Ectodermal cell (in vitro differentiated cells): ENCODE measurements around the gene STPG4.

Experiments used
- H3K27ac ChIP-seq: 2 replicates; pipeline ENCODE4 v1.7.0; 2013; ENCODE audit warnings: mild to moderate bottlenecking, low read depth, low read length; ENCODE audit not compliant: insufficient read depth, poor library complexity, severe bottlenecking
- H3K27me3 ChIP-seq: 2 replicates; pipeline ENCODE4 v1.7.0; 2013; ENCODE audit warnings: mild to moderate bottlenecking, low read length; ENCODE audit not compliant: insufficient read depth, control insufficient read depth, poor library complexity, severe bottlenecking
- H3K36me3 ChIP-seq: one replicate; pipeline ENCODE4 v1.7.0; 2013; ENCODE audit warnings: low read length; ENCODE audit not compliant: control insufficient read depth, insufficient read depth
- H3K4me1 ChIP-seq: one replicate; pipeline ENCODE4 v1.7.0; 2013; ENCODE audit warnings: low read length; ENCODE audit not compliant: control insufficient read depth, insufficient read depth
- H3K4me3 ChIP-seq: 2 replicates; pipeline ENCODE4 v1.7.0; 2013; ENCODE audit warnings: low read depth, low read length, control low read depth; ENCODE audit not compliant: insufficient read depth
- H3K9me3 ChIP-seq: 2 replicates; pipeline ENCODE4 v1.7.0; 2013; ENCODE audit warnings: mild to moderate bottlenecking, low read length, moderate library complexity; ENCODE audit not compliant: control insufficient read depth
- WGBS, 2 experiments: methylation state at CpG; one replicate each; pipeline ENCODE4 v1.1.7; 2013; ENCODE audit warnings: missing lambda C conversion rate in 2 of 2; 5-methylcytosine and 5-hydroxymethylcytosine counted together

The STPG4 gene

DNA sequence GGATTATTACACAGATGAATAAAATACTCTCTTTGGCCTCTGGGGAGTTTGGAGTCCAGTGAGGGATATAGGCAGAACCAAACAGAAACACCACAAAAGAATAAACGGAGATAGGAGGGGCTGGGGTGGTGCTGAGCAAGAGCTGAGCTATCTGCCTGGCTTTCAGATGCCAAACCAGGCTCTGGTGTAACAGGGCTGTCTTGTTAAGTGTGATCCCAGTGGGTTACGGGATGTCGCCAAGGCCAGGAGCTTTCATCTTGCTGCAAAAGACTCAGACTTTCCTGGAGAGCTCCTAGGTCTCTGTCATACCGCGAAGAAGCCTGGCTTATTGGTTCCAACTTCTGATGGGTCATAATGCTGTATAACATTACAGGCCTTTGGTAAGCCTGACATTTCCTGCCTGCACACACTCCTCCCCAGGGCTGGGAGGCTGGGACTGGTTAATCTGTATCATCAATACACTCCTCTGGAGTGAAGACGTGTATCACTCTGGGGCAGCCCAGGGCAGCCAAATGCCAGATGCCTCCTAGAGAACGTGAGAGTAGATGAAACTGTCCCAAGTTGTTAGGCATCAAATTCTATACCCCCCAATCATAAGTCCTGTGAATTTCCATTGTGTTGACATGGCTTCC is 60.5 kb downstream of the STPG4 start:
- Histone ChIP-seq H3K27ac (no peak overlapping the region), H3K4me3 (no peak overlapping the region), H3K36me3 (no peaks in the 10 kb centered on the region), H3K4me1 (peaks cover 7% of the 10 kb centered on the region), H3K27me3 (no peaks in the 10 kb centered on the region), H3K9me3 (no peaks in the 10 kb centered on the region)
- 91 to 92% methylated on average over 7 of the region's 7 CpGs for WGBS, 2 experiments

DNA sequence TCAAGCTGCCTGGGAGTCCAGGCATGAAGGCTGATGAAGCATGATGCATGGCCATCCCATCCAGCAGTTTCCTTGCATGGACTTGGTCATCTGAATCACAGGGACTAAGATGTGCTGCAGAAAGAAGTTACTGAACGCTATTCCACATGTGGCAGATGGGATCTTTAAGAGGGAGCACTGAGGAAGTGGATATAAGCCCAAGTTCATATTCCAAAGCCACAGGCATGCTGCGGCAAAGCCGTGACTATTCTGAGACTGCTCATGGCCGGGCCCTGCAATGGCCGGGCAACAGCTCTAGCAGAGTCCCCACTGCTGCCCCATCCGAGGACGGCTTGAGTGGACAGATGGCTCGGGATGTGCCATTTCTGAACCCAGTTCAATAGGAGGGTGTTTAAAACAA is 61.5 kb downstream of the STPG4 start:
- Histone ChIP-seq H3K9me3 (no peaks in the 10 kb centered on the region), H3K27me3 (no peaks in the 10 kb centered on the region), H3K36me3 (no peaks in the 10 kb centered on the region), H3K27ac (no peak overlapping the region), H3K4me1 (peaks cover 11% of the 10 kb centered on the region), H3K4me3 (no peak overlapping the region)
- 96 to 98% methylated on average over 8 of the region's 8 CpGs for WGBS, 2 experiments

DNA sequence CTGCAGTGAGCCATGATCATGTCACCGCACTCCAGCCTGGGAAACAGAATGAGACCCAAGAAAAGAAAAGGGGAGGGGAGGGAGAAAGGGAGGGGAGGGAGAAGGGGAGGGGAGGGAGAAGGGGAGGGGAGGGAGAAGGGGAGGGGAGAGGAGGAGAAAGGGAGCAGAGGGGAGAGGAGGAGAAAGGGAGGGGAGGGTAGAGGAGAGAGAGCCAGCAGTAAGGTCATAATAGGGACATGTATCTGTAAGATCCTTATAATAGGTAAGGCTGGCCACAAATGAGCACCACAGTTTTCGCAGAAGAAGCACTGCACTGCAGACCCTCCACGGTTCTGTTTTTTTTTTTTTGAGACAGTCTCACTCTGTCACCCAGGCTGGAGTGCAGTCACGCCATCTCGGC is 62.6 kb downstream of the STPG4 start:
- H3K4me3 ChIP-seq: no peak overlapping the region
- no peak overlapping the region for H3K27ac ChIP-seq
- H3K27me3 ChIP-seq: no peaks in the 10 kb centered on the region
- 92 to 93% methylated on average over 5 of the region's 5 CpGs for WGBS, 2 experiments
- no peaks in the 10 kb centered on the region for H3K36me3 ChIP-seq
- H3K9me3 ChIP-seq: no peaks in the 10 kb centered on the region
- H3K4me1 ChIP-seq: peaks cover 11% of the 10 kb centered on the region

DNA sequence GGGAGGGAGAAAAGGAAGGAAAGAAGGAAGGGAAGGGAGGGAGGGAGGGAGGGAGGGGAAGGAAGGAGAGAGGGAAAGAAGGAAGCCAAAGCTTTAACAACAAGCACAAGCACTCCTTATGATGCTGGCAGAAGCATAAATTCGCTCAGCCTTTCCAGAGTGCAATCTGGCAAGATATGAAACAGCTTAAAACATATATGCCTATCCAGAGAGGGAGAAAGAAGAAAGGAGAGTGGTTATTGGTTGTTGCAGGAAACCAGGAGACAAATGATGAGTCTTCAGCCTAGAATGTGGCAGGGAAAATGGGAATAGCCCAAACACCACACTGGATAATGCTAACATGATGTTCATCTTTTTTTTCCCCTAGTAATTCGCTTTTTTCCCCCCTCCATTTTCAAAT is 64.0 kb downstream of the STPG4 start:
- H3K36me3 ChIP-seq: no peaks in the 10 kb centered on the region
- peaks cover 9% of the 10 kb centered on the region for H3K4me1 ChIP-seq
- WGBS, 2 experiments: 83 to 85% methylated on average over 2 of the region's 2 CpGs
- H3K27ac ChIP-seq: no peak overlapping the region
- H3K4me3 ChIP-seq: no peak overlapping the region
- H3K9me3 ChIP-seq: no peaks in the 10 kb centered on the region
- H3K27me3 ChIP-seq: no peaks in the 10 kb centered on the region

DNA sequence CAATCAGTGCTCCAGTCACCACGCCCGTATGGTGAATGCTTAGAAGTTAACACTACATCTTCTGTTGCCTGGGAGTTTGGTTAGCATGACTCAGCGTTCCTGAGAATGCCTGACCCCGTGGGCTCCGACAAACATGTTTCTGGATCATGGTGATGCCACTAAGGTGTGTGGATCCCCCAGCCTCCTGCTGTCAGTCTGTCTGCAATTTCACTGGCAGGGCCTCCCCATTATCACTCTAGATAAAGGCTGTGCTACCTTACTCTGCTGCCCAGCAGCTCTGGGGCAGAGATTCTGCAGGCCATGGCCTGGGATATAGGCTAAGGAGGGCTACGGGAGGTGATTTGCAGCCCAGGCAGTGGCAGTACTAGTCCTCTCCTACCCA is 66.0 kb downstream of the STPG4 start:
- Histone ChIP-seq H3K4me3 (no peak overlapping the region), H3K4me1 (peaks cover 18% of the 10 kb centered on the region), H3K9me3 (no peaks in the 10 kb centered on the region), H3K27me3 (no peaks in the 10 kb centered on the region), H3K36me3 (no peaks in the 10 kb centered on the region), H3K27ac (no peak overlapping the region)
- WGBS, 2 experiments: 90% methylated on average over 6 of the region's 6 CpGs

DNA sequence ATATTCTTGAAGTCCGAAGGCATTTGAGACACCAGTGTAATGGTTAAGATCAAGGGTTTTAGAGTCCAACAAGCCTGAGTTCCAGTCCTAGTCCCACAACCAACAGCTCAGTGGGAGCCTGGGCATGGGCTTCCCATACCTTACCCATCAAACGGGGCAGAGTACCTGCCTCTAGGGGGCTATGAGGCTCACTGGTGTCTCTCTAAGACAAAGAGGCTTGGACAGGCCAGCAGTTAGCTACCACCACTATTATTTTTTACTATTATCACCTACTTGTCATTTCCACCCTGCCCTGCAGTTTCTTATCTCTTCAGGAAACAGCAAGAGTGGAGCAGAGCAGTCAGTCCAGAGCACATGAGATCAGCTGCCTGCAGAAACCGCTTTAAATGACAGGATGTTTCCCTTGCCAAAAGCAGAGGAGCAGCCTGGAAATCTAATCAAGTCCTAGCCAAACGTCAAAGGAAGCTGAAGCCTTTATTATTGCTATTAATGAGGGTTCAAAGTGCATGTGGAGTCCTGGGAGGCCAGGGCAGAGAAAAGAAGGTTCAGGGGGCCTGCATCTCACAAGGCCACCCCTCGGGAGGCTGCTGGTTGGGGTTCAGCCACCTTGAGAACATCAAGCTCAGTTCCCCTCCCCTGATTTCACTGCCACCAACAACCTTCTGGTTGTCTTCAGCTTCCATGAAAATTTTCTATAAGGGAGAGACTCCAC is 66.6 kb downstream of the STPG4 start:
- peaks cover 18% of the 10 kb centered on the region for H3K4me1 ChIP-seq
- H3K36me3 ChIP-seq: no peaks in the 10 kb centered on the region
- H3K4me3 ChIP-seq: no peak overlapping the region
- H3K27ac ChIP-seq: no peak overlapping the region
- H3K27me3 ChIP-seq: no peaks in the 10 kb centered on the region
- WGBS, 2 experiments: 77 to 80% methylated on average over 5 of the region's 5 CpGs
- no peaks in the 10 kb centered on the region for H3K9me3 ChIP-seq

DNA sequence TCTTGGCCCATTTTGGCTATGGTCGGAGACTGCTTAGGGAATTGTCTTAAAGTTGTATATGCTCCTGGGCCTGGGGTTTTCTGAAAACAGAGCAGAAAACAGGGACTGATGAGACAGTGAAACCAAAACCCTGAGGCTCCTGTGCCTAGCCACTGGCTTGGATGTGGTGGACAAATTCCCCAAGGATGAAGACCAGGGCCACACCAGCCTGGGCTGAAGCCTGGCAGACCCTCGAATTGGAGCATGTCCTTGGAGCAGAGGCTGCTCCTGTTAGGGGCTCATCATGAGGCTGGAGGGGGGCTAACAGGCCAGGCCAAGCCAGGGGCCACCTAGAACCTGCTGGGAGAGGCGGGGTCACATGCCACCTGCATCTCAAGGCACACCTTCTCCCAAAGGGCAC is 68.1 kb downstream of the STPG4 start:
- no peaks in the 10 kb centered on the region for H3K36me3 ChIP-seq
- no peak overlapping the region for H3K4me3 ChIP-seq
- no peak overlapping the region for H3K27ac ChIP-seq
- peaks cover 18% of the 10 kb centered on the region for H3K4me1 ChIP-seq
- H3K9me3 ChIP-seq: no peaks in the 10 kb centered on the region
- WGBS, 2 experiments: 94 to 95% methylated on average over 3 of the region's 3 CpGs
- no peaks in the 10 kb centered on the region for H3K27me3 ChIP-seq

DNA sequence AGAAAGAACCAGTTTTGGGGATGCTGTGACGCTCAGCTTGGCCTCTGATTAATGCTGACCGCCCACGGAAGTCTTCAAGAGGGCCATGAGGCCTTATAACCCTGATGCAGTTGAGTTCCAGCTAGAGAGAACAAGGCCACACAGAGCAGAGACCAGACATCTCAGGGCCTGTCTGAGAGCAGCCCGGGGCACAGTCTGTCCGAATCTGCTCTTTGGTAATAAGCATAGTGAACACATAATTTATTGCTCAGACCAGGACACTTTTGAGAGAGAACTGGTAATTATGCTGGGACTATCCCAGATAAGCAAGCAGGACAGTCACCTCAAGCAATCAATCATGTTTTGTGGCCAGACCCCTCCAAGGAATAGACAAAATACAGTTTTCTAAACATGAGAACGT is 68.5 kb downstream of the STPG4 start:
- Histone ChIP-seq H3K27me3 (no peaks in the 10 kb centered on the region), H3K4me3 (no peak overlapping the region), H3K4me1 (peaks cover 18% of the 10 kb centered on the region), H3K9me3 (no peaks in the 10 kb centered on the region), H3K27ac (no peak overlapping the region), H3K36me3 (no peaks in the 10 kb centered on the region)
- 95 to 96% methylated on average over 6 of the region's 6 CpGs for WGBS, 2 experiments

DNA sequence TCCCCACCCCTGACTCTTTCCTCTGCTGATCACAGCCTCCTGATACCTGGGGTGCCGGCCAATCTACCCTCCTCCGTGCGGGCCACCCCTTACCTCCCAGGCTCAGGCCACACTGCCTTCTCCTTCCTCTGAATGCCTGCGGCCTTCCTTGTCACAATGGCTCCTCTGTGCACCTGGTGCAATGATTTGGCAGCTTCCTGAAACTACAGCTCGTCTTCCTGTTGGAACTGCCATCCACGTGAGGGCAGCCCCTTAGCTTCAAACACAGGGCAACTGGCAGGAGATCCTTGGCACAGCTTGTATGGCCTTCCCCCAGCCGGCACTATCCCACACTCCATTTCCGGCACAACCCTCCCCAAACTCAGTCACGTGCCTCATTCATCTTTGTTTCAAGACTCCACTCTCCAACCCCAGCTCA is 69.0 kb downstream of the STPG4 start:
- H3K27me3 ChIP-seq: no peaks in the 10 kb centered on the region
- 84 to 88% methylated on average over 9 of the region's 9 CpGs for WGBS, 2 experiments
- H3K4me3 ChIP-seq: no peak overlapping the region
- no peaks in the 10 kb centered on the region for H3K9me3 ChIP-seq
- peaks cover 18% of the 10 kb centered on the region for H3K4me1 ChIP-seq
- H3K27ac ChIP-seq: no peak overlapping the region
- H3K36me3 ChIP-seq: no peaks in the 10 kb centered on the region

DNA sequence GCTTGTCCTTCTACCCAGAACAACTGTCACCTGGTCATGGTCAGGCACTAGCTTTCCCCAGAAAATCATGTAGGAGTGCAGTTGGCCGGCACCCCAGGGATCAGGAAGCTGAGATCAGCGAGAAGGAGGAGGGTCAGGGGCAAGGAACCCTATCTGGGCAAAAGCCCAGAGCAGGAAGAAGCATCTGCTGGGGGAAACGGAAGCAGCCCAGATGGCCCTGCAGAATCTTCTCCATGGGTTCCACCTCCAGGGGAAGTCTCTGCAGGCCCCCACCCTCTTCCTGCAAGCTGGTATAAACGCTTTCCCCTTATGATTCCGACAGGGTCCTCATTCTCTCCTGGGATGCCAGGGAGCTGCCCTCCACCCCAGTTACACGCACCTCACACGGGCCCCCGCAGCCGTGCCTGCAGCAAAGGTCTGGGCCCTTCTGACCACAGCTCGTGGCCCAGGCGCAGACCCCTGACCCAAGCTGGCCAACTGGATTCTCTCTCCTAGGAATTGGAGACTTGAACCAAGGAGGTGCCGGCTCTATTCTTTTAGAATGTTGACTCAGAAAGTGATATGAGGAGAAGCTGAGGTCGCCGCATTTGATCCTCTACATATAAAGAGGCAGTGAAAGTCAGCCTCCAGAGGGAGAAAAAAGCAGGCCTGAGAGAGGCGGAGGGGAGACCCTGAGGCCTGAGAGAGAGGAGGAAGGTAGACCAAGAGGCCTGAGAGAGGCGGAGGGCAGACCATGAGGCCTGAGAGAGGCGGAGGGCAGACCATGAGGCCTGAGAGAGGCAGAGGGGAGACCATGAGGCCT is 71.0 kb downstream of the STPG4 start:
- Histone ChIP-seq H3K9me3 (no peaks in the 10 kb centered on the region), H3K36me3 (no peaks in the 10 kb centered on the region), H3K27me3 (no peaks in the 10 kb centered on the region), H3K4me1 (peaks cover 25% of the 10 kb centered on the region), H3K4me3 (no peak overlapping the region), H3K27ac (no peak overlapping the region)
- WGBS, 2 experiments: 94% methylated on average over 16 to 17 of the region's 17 CpGs
